Heart right ventricle (tissue), 16 donors: ENCODE results near the gene PSMD11. TPM values are rescaled to one million over a fixed set of nuclear protein-coding genes. Genes with fewer than 3 reads are reported as not detected.

ENCODE experiments used
- ATAC-seq, 8 donors: fragments of 200-7000 bp; cut with Tn5 transposase; one replicate each; pipeline ENCODE4 v1.9.1; 2020; ENCODE audit warnings: mild to moderate bottlenecking in 8 of 8, moderate library complexity in 8 of 8, moderate number of reproducible peaks in 1 of 8
- DNase-seq, 2 donors: peaks; one replicate each; pipeline ENCODE4 v3.0.0-alpha.2; 2020
- H3K27ac ChIP-seq, 10 donors: fragments of 200-600 bp; sonication (generic) in 2 of 10; one replicate each; pipeline versions ENCODE4 v1.5.0 to v1.8.0; 2020 to 2022; ENCODE audit warnings: mild to moderate bottlenecking in 3 of 10
- H3K27me3 ChIP-seq, 7 donors: fragments of 200-600 bp; one replicate each; pipeline ENCODE4 v1.8.0; 2021 to 2022; ENCODE audit warnings: mild to moderate bottlenecking in 2 of 7
- H3K36me3 ChIP-seq, 9 donors: fragments of 200-600 bp; sonication (generic) in 1 of 9; one replicate each; pipeline versions ENCODE4 v1.5.0 to v1.8.0; 2020 to 2022; ENCODE audit warnings: mild to moderate bottlenecking in 2 of 9
- H3K4me1 ChIP-seq, 9 donors: fragments of 200-600 bp; sonication (generic) in 1 of 9; one replicate each; pipeline versions ENCODE4 v1.5.0 to v1.8.0; 2020 to 2022; ENCODE audit warnings: mild to moderate bottlenecking in 4 of 9
- H3K4me3 ChIP-seq, 10 donors: fragments of 200-600 bp; sonication (generic) in 2 of 10; one replicate each; pipeline versions ENCODE4 v1.5.0 to v1.8.0; 2020 to 2022; ENCODE audit warnings: mild to moderate bottlenecking in 7 of 10, moderate library complexity in 2 of 10
- H3K9me3 ChIP-seq, 11 donors: fragments of 200-600 bp in 10 of 11; sonication (generic) in 2 of 11; one replicate each; pipeline versions ENCODE4 v1.5.0 to v1.8.0; 2013 to 2022; ENCODE audit warnings: mild to moderate bottlenecking in 2 of 11, control low read depth in 1 of 11, moderate library complexity in 1 of 11
- WGBS, 2 donors: extraction: QIAGEN DNeasy Blood & Tissue Kit; methylation state at CpG; one replicate each; pipeline ENCODE4 v1.1.7; 2013; ENCODE audit warnings: inconsistent platforms in 1 of 2; 5-methylcytosine and 5-hydroxymethylcytosine counted together
- intact Hi-C, 10 donors: fragments of 100-400 bp; cut with DNase I; formaldehyde crosslinking; loops; one replicate each; pipeline versions ENCODE4 v1.11.1 to v1.14.2; 2022
- polyA plus RNA-seq, 2 donors: library from polyadenylated mRNA; stranded (reverse); fragments of 200-250 nt; gene quantifications; one replicate each; pipeline ENCODE4 v1.2.3, GENCODE V29; 2013
- total RNA-seq, 10 donors: library from RNA; stranded (reverse); fragmentation: NEBNext Ultra II Directional in 3 of 10; extraction: Animal tissue kit (Norgen Biotek cat#: 25700) in 3 of 10; gene quantifications; one replicate each; pipeline versions ENCODE4 v1.2.1 to v1.2.4, GENCODE V29; 2021 to 2023
- TF ChIP-seq, protein P1 (sequence below), 9 donors: fragments of 200-600 bp; sonication (generic) in 2 of 9; IDR thresholded peaks; one replicate each; pipeline versions ENCODE4 v1.5.0 to v1.8.0; 2021 to 2022; ENCODE audit warnings: antibody characterized with exemption in 9 of 9, mild to moderate bottlenecking in 5 of 9, moderate library complexity in 1 of 9
- donor health status: Arrhythmogenic right ventricular cardiomyopathy.
- donor health status: ischemic (EF 13 %, LVEDD 7.1; RV severe dilation, severe dysfunction).
- donor health status: healthy with polysubstance abuse.
- donor health status: DM: no; HTN: yes; CAD: no.
- donor health status: DM: no; HTN: no; CAD: no.
- donor health status: ischemic (EF 25% LVEDD 6.9; RV normal size, moderate dysfunction).
- donor health status: ischemic (EF 25% LVEDD 5.7; RV mildly dilated, moderate dysfunction).
- donor health status: healthy.
- donor health status: DM: yes; HTN: yes; CAD: no.
- donor health status: Ischemic cardiomyopathy.
- donor health status: ischemic (EF 35%, LVEDD 5.7; RV mildly dilated, moderate dysfunction).
- donor health status: nonischemic (EF 11% LVEDD 7.7; RV severe dilation, severe dysfunction).
- donor health status: DM: yes; HTN: yes; CAD: no.
- donor health status: PGD.
- donor health status: ischemic (EF 29% LVEDD 5.4; RV normal size, mild dysfunction).
- donor health status: nonischemic (EF 23%, LVEDD 6.1; RV moderate dilation, normal function).

PSMD11 gene
- total and polyA plus RNA-seq, 12 donors: 41.9 to 102 (median 83.6) TPM

DNA sequence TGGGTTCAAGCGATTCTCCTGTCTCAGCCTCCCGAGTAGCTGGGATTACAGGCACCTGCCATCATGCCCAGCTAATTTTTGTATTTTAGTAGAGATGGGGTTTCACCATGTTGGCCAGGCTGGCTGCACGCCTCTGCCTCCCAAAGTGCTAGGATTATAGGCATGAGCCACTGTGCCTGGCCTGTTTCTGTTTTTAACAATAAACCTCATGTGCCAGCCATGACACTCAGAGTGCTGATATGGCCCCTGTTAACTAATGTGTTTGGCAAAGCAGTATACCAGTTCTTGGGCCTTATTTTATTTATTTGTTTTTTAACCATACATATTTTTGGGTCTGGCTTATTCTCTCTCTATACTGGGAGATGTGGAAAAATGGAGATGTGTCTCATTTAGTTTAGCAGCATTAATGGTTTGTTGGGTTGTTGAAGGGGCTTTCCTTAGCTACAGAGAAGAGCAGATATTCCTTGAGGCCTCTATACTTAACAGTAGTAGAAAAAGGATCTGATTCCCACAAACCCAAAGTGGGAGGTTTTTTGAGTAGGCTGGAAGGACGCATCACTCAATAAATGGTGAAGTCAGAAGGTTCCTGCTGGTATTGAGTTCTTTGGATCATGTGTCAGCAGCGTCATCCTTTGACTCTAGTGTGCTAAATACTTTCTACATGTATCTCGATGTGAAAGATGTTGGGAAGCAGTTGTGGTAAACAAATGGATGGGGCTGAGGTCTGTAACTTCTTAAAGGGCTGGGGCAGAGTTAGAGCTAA, 26.3 kb downstream of the PSMD11 start:
- Histone ChIP-seq H3K36me3 (peaks cover 0 to 100% (median 77%) of the 10 kb centered on the region in 9 donors), H3K27ac (peak overlapping the region in 3 of 10 donors; percentile 15 to 32 (median 28)), H3K4me1 (peaks cover 0 to 32% (median 10%) of the 10 kb centered on the region in 9 donors), H3K9me3 (no peaks in the 10 kb centered on the region), H3K4me3 (no peak overlapping the region), H3K27me3 (no peaks in the 10 kb centered on the region)
- whole genome bisulfite sequencing, 2 donors: 88 to 91% methylated on average over 6 of the region's 6 CpGs
- peak in 7 of 8 donors; percentile 42 to 90 (median 72) for ATAC-seq
- no peak for DNase-seq
- TF ChIP-seq, protein P1, sequence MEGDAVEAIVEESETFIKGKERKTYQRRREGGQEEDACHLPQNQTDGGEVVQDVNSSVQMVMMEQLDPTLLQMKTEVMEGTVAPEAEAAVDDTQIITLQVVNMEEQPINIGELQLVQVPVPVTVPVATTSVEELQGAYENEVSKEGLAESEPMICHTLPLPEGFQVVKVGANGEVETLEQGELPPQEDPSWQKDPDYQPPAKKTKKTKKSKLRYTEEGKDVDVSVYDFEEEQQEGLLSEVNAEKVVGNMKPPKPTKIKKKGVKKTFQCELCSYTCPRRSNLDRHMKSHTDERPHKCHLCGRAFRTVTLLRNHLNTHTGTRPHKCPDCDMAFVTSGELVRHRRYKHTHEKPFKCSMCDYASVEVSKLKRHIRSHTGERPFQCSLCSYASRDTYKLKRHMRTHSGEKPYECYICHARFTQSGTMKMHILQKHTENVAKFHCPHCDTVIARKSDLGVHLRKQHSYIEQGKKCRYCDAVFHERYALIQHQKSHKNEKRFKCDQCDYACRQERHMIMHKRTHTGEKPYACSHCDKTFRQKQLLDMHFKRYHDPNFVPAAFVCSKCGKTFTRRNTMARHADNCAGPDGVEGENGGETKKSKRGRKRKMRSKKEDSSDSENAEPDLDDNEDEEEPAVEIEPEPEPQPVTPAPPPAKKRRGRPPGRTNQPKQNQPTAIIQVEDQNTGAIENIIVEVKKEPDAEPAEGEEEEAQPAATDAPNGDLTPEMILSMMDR (IDR thresholded peaks at IDR 0.05): no peak
- intact Hi-C loops: no loop called here

DNA sequence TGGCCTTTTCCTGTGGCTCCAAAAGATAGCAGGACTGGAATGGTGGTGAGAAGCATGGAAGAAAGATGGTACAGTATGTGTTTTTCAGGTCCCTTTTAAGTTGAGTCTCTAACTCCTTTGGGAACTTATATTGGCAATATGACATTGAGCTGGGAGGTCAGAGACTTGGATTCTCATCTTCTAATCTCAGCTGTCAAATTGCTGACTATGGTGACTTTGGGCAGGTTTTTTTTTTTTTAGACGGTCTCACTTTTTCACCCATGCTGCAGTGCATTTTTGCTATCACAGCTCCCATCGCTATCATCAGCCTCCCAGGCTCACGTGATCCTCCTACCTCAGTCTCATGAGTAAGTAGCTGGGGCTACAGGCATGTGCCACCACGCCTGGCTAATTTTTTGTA, 27.3 kb downstream of the PSMD11 start:
- DNase-seq (no peak), ATAC-seq (no peak)
- peaks cover 0 to 100% (median 85%) of the 10 kb centered on the region in 9 donors for H3K36me3 ChIP-seq
- no peaks in the 10 kb centered on the region for H3K9me3 ChIP-seq
- H3K27me3 ChIP-seq: no peaks in the 10 kb centered on the region
- TF ChIP-seq, protein P1 (IDR thresholded peaks at IDR 0.05): no peak
- H3K4me3 ChIP-seq: no peak overlapping the region
- H3K27ac ChIP-seq: no peak overlapping the region
- intact Hi-C loops: no loop called here
- H3K4me1 ChIP-seq: peaks cover 0 to 32% (median 10%) of the 10 kb centered on the region in 9 donors
- WGBS, 2 donors: 92 to 93% methylated on average over 4 of the region's 4 CpGs

DNA sequence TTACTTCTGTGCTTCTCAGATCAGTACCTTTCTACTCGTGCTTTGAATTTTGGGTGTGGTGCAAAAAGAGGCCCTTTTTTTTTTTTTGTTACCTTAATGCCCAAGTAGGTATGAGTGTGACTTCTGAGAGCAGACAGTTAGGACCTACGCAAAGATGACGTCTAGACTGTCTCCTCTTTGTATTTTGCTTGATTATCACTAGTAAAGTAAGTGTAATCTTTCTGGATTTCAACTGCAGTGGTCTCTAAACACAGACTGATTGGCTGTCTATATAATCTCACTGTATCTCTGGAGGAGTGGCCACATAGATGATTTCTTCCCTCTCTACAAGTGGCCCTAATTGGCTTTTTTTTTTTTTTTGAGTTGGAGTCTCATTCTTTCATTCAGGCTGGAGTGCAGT, 30.9 kb downstream of the PSMD11 start:
- peaks cover 0 to 100% (median 94%) of the 10 kb centered on the region in 9 donors for H3K36me3 ChIP-seq
- WGBS, 2 donors: 92 to 94% methylated on average over 3 of the region's 3 CpGs
- H3K4me1 ChIP-seq: peaks cover 0 to 17% (median under 1%) of the 10 kb centered on the region in 9 donors
- no peak overlapping the region for H3K27ac ChIP-seq
- H3K9me3 ChIP-seq: no peaks in the 10 kb centered on the region
- no peaks in the 10 kb centered on the region for H3K27me3 ChIP-seq
- intact Hi-C loops: no loop called here
- no peak for DNase-seq
- TF ChIP-seq, protein P1 (IDR thresholded peaks at IDR 0.05): no peak
- ATAC-seq: no peak
- no peak overlapping the region for H3K4me3 ChIP-seq

DNA sequence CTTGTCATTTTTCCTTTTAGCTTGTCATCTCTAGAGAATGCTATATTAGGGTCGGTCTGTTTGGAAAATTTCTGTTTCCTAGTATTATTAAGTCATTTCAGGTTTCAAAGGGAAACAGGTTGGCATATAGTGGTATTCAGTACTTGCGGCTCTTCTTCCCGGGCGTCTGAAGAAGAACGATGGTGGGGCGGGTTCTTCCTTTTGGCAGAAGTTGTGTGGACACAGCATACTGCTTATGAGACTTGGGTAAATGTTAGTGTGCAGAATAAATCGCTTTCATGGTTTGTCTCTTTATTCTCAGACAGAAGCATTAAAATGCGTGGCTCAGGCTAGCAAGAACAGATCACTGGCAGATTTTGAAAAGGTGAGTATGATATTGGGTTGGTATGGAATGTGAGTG, 32.9 kb downstream of the PSMD11 start:
- TF ChIP-seq, protein P1 (IDR thresholded peaks at IDR 0.05): no peak
- H3K4me1 ChIP-seq: no peaks in the 10 kb centered on the region
- WGBS, 2 donors: 92 to 93% methylated on average over 8 of the region's 8 CpGs
- H3K4me3 ChIP-seq: no peak overlapping the region
- no peak overlapping the region for H3K27ac ChIP-seq
- no peaks in the 10 kb centered on the region for H3K9me3 ChIP-seq
- intact Hi-C loops: no loop called here
- H3K36me3 ChIP-seq: peaks cover 0 to 100% (median 91%) of the 10 kb centered on the region in 9 donors
- no peak for ATAC-seq
- no peak for DNase-seq
- H3K27me3 ChIP-seq: no peaks in the 10 kb centered on the region
